ENCODE data around the gene MAML2. TPM values are rescaled to one million over a fixed set of nuclear protein-coding genes. Genes with fewer than 3 reads are reported as not detected.

The MAML2 gene
- total RNA-seq, 1 experiment from 2014 or later, result 14.8 TPM

DNA sequence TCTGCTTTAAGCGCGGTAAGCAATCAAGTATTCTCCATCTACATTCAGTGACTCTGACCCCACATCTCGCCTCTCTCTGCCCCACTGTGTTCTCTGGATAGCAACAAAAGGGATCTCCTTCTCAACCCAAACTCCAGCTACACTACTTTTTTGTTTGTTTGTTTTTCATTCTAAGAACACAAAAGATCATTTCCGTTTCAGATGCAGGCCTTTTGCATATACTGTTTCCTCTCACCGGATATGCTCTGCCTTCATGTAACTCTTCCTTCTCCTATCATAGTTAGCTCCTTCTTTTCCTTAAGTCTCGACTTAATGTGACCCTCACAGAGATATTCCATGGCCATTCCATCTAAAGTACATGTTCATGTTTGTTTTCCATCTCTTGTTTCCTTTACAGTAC lies 239.3 kb downstream of the MAML2 start:
- DNase-seq (ENCODE audit: low read depth), result no peak

DNA sequence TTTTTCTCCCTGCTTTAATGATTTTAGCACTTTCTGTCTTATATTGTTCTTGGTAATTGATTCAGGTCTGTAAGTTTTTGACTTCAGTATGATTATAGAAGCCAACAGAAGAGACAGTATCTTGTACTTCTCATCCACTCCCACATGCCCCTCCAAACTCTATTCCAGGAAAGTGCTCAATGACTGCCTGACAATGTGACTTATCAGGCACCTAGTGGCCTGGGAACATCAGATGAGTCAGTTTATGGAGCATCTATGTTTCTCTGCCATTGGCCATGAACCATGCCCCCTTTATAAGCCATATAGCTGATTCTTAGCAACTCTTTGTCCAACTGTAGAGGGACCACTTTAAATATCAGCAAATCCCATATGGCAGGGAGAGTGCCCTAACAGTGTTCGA lies 239.9 kb downstream of the MAML2 start:
- peak; percentile 54 for DNase-seq (ENCODE audit: low read depth)

DNA sequence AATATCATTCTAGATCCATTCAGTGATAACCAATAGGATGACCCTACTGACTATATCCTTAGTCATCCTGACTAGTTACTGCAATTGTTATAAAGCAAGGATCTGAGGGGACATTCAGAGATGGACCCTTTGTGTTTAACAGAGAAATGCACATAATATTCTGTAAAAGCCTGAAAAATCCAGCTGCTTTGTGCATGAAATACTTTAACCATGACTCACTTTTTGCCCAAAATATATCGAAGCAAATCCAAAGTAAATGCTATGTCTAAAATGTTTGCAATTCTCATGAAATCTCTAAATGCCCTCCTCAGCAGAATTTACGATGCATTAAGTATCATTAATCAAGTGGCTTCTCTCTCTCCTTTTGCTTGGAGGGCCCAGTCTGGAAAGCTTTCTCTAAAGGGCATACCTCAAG lies 240.3 kb downstream of the MAML2 start:
- peak; percentile 72 for DNase-seq (ENCODE audit: low read depth)

DNA sequence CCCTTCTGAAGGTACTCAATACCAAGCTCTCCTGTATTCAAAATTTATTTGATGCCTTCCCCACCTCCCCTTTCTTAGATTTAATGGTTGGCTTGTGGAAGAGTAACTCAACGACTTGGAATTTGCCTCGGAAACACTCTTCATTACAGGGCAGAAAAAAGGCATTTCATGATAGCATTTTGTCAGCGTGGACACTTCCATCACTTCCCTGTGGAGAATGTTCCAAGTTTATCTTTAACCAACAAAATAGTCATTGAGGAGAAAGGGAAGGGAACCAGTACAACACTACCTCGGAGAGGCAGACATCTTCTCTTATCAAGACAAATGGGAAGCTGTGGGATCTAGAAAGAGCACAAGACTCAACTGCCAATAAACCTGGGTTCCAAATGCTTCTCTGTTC lies 241.8 kb downstream of the MAML2 start:
- no peak for DNase-seq (ENCODE audit: low read depth)

DNA sequence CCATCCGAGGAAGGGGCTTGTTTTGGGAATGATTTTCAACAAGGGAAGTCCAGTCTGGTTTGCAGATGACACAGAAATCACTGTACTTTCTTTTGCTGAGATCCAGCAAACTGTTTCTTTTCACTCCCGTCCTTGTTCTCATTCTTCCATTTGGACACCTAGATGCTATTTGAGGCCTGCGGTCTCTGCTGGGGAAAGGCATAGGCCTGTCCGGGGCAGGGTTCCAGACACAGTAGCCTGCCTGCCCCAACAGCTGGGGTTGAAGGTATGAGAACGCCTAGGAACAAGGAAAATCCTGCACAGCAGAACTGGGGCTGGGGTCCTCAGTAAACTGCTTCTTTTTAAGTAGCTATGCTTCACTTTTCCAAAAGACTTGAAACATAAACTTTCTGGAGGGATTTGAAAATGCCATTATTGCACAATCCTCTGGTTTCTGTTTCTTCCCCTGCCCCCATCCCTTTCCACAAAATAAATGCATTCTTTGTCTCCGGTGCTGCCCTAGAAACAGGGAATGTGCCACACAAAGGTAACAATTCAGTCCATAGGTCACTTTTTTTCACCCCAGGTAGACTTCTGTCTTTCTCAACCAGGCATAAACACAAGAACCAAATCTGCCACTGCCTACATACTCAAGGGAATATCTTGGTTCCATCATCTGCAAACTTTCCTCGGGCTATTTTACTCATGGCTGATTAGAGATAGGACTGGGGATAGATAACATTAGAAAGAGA lies 244.3 kb downstream of the MAML2 start:
- peak; percentile 68 for DNase-seq (ENCODE audit: low read depth)

DNA sequence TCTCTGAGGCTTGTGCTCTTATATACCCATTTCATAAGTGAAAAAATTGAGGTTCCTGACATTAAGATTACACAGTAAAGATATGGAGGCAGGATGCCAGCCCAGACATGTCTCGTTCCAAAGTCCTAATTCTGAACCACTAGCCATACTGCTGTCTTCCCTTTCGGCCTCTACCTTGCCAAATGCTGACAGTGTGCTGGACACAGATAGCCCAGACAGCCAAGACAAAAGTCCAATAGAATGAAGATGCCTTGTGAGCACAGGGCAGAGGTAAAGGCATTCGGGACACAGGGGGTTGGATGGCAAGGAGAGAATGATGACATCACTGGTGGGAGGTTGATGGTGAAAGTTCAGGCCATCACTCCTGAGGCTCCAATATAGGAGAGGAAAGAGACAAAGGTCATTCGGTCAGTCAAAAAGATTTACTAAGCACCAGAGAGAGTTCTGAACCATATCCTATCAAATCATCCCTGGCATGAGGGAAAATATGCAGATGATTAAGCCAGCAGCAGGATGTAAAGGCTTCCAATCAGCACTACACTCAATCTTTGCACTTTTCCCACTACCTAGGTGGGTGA lies 245.1 kb downstream of the MAML2 start:
- no peak for DNase-seq (ENCODE audit: low read depth)

DNA sequence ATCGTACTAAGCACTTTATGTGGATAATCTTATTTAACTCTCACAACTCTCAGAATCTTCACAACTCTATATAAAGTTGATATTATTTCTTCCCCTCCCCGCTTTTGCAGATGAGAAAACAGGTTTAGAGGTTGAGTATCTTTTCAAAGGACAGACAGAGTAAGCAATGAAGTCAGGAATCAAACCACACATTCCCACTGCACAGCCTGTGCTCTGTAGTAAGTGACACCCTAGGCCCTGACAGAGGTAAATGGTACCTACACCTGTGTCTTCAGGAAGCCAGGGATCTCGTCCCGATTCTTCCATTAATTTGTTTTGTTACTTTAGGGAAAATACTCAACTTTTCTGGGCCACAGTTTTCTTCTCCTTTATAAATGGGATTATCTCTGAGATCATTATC lies 246.6 kb downstream of the MAML2 start:
- no peak for DNase-seq (ENCODE audit: low read depth)

DNA sequence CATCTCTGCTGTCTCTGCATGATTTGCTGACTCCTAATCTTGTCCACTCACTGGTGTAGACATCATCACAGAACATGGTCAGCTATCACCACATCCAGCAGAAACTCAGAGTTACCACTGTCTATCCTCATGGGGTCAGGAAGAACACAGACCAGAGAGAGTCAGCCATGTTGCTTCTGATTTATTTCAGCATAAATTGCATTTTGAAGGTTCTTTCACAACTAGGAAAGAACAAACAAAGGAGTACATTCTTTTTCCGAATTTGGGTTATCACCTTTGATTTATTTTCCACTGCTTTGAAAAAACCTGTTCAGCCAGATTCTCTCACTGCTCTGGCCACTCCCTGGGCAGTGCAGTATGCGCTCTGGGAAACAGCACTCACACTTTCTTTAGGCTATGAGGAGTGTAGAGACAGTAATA lies 247.1 kb downstream of the MAML2 start:
- no peak for DNase-seq (ENCODE audit: low read depth)

DNA sequence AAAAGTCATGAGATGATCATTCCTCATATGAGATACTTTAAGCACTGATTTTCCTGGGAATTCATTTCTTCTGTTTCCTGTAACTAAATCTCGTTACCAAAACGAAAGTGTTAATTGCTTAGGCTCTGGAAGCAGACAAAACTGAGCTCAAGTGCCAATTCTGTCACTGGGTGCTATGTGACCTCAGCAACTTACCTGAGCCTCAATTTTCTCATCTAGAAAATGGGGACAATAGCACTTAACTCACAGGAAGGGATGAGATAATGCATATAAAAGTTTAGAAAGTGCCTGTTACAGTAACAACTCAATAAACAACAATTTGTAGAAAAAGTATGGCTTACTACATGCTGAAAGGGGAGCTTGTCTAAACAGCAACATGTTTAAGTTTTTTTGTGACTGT lies 248.8 kb downstream of the MAML2 start:
- DNase-seq (ENCODE audit: low read depth), result no peak

DNA sequence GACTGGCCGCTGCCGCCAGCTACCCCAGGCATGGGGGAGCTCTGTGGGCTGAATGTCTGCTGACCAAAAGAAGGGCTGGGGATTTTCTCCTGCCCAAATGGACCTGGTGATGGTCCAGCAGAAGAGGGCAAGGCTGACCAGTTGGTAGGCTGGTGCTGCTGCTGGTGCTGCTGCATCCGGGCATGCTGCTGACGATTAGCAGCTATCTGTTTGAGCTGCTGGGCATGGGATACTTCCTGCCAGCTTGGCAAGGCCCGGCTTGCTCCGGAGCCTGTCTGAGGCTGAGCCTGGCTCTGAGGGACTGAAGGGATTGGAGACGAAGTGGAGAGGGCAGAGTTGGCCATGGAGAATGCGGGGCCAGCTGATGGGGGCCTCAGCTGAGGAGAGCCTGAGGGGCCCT lies 250.5 kb downstream of the MAML2 start:
- DNase-seq (ENCODE audit: low read depth), result no peak

DNA sequence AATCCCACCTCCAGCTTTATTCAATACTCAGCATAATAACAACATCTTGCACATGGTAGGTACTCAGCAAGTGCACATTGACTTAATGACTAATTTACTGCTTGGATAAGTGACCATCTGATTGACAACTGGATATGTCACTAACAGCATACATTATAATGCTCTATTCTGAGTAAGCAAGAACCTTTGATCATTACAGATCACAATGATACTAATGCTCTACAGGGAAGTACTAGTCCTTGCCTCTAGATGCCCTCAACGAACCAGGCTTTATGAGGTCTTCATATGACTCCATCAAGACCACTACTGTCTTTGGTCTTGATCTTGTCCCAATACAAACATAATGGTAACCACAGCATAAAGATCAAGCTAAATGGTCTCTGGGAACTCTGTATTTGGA lies 251.5 kb downstream of the MAML2 start:
- peak; percentile 50 for DNase-seq (ENCODE audit: low read depth)

DNA sequence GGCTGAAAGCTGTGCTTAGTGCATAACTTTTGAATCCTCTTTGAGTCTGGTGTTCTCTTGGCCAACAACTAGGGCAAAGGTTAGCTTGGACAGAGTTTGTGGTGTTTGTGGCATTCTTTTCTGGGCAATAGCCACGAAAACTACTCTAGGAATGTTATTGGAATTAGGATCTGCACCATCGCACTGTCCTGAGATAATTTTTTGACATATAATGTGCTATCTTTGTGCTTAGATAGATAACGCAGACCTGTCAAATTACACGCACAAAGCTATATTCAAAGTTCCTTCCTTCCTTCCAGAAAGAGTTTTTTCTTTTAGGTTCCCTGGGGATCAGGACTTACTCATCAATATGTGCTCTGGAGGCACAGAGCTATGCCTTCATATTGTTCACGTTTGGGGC lies 252.3 kb downstream of the MAML2 start:
- DNase-seq (ENCODE audit: low read depth), result peak; percentile 78

DNA sequence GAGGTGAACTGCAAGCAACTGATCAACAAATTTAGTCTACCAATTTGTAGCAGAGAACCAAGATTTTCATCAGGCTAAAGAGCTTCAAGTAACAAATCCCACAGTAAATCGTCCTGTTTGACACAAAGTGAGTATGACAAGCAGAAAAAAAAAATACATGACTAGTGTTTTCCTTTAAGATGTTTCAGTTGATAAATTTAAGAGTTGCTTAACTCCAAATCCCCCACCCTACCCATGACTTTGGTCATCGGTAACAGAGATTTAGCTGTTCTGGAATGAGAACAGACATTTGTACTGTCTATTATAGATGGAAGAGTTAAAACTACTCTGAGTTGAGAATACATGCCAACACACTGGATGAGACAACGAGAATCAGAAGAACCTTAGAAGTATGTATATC lies 254.1 kb downstream of the MAML2 start:
- DNase-seq (ENCODE audit: low read depth), result no peak

DNA sequence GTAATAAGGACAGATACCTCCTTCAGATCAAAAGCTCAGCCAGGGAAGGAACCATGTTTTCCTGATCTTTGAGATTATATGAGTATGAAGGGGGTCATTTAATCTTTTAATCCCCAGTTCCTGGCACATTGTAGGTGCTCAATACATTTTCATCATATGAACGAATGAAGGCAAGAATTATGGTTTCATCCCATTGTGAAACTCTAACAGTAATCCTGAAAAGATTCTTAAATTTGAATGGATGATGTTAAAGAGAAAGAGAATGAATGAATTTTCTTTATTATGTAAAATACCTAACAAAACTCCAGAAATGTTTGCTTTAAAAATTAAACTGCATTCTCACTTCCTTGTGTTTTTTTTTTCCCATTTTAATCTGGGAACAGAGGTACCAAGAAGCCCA lies 256.9 kb downstream of the MAML2 start:
- DNase-seq (ENCODE audit: low read depth), result no peak

DNA sequence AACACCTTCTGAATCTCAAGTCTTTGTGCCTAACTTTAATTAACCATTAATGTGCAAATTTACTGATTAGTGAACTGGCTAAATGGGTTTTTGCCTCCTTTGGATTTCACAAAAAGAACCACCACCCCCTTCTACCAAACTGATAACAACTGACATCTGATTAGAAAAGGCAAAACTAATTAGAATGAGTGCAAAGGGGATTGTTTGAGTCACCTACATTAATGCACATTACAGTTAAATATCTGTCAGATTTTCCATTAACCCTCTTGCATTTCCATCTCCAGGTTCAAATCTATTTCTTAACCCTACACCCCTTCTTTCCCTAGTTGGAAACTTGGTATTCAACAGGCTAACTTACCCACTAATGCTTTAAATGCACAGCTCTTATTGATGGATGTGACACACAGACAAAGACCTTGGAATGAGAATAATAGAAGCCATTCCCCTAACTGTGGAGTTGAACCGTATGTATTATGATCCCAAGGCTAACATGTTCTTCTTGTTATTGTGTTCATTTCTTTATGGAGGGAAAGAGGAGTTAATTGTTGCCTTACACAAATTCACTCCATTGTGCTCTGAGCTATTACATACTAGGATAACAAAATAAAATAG lies 257.6 kb downstream of the MAML2 start:
- no peak for DNase-seq (ENCODE audit: low read depth)

DNA sequence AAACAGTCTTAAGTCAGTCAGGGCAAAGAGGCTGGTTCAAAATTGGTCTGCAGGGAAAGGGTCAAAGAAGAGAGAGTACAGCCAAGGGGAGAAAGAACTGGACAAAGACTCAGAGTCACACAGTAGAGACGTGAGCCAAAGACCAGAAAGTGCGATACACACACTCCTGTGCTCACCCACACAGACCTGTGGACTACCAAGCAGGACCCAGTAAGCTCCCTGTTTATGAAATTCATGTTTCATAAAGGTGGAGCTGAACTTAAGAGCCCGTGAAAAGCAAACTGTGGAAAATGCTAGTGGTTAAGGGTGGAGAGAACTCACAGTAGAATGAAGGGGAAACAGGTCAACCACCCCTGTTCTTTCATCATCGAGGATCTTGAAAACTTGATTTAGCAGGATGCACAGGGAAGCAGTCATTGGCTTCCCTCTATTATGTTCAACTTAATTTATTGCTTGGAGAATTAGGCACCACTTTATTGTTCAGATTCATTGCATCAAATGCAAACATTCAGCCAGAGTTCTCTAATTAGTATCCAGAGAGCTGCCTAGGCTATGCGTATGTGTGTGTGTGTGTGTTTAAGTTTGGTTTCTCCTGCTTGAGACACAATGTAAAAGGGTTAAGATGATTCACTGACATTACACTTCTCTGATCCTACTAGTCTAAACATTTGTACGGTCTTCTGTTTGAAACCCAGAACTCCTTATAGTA lies 258.2 kb downstream of the MAML2 start:
- no peak for DNase-seq (ENCODE audit: low read depth)

DNA sequence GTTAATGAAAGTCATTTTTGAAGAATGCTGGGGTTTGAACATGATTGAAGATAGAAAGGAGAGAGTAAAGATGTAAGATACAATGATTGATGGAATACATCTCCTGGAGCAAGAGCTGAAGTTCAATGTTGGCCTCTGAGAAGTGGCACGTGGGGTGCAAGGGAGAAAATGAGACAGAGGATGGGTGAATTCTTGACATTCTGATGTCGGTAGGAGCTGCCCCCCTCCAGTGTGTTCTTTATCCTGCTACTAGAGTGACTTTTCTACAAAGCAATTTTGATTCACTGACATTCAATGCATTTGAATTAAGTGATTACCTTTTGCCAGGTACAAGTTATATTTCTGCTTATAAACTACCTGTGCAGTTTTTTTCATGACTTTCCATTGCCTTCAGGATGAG lies 260.1 kb downstream of the MAML2 start:
- no peak for DNase-seq (ENCODE audit: low read depth)

DNA sequence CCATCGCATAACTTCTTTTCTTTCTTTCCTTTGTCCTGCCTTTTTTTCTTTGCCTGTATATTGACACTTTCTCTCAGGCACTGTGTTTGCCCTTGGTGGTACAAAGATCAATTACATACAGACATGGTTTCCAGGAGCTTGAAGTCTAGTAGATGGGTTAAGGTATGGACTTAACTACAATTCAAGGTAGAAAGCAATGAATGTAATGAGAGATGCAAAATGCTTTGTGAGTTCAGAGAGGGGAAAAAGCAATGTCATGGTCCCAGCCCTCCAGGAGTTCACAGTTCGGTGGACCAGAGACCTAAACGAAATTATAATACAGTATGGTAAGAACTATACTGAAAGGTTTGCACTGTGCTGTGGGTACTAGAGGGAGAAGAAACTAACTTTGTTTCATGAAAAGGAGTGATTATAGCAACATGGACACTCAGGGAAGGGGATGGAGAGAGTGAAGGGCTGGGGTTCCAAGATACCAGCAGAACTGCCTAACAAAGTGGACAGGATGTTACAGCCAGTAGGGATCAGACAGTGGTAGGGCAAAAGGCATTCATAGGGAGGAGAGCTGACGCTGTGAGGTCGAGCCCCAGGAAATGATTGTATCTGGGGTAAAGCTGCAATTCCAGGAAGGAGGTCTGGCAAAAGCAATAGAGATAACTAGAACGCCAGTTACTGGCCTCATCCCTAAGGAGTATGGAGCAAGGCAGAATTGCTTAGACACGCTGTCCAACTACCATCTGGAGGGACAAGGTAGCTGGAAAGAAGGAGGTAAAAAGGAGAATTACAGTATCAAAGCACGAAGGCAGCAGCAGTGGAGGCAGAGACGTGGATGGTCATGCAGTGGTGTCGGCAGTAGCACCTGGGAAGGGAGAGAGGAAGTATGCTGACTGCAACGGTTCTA lies 260.7 kb downstream of the MAML2 start:
- no peak for DNase-seq (ENCODE audit: low read depth)

DNA sequence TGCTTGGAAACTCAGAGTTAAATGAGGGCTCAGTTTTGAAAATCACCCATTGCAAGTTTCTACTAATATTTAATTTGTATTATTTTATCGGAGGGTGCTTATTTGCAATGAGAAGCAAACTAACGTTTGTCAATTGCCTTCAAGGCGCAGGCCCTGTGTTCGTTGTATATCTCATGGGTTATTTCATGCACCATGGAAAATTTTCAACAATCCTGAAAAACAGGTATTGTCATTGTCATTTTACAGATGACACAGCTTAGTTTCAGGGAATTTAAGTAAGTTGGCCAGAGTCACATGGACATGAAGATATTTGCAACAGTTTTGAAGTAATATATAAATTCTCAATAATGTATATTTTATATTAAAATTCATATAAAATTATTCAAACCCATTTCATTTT lies 261.4 kb downstream of the MAML2 start:
- no peak for DNase-seq (ENCODE audit: low read depth)

DNA sequence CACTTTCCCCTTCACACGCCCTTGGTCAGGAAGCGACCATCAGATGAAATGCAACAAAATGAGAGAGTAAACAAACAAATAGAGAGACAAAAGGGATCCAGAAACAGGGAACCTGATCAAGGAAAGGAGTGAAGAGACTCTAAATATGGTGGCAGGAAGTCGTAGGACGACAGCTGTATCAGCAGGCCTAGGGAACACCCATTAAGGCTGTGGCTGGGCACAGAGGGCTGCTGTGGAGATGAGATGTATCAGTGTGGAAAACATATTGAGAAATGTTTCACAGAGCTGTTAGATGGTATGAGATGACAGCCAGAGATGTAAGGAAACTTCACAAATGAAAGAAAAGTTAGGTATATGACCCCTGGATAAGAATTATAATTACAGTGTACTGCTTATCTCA lies 263.3 kb downstream of the MAML2 start:
- DNase-seq (ENCODE audit: low read depth), result no peak

DNA sequence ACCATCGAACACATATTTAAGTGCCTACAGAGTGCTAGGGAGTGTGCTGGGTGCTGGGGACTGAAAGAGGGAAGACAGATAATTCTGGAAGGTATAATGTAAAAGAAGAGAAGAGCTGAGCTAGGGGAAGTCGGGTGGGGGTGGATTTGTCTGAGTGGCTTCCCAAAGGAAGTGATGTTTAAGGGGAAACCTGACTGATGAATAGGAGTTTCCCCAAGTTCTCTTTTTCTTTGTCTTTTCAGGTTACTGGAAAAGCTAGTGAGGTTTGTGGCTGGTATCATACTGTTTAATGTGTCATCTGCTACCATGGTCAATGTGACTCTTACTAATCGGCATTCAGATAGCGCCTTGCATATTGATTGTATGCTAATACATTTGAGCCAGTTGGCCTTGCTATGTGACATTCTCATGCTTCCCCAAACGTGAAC lies 267.4 kb downstream of the MAML2 start:
- no peak for DNase-seq (ENCODE audit: low read depth)
